ENCODE data around the gene LILRA2.
"Not testable (repeated sequence)": the region's sequence is repeated elsewhere in the genome, so short reads cannot be mapped to it uniquely, and the experiment has no call there.

The LILRA2 gene

DNA sequence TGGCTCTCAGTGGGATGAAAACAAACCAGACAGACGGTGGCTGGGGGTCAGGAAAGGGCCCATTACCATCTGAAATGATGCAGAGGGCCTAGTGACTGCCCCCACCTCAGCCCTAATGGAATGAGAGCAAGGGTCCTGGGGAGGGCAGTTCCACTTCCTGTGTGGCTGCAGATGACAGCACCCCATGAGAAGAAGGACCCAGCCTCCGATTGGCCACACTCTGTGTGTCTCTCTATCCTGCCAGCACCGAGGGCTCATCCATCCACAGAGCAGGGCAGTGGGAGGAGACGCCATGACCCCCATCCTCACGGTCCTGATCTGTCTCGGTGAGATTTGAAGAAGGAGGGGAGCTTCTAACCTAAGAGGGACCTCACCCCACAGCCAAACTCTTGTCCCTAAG, 57.2 kb downstream of the LILRA2 start:
- TF ChIP-seq, protein P1, sequence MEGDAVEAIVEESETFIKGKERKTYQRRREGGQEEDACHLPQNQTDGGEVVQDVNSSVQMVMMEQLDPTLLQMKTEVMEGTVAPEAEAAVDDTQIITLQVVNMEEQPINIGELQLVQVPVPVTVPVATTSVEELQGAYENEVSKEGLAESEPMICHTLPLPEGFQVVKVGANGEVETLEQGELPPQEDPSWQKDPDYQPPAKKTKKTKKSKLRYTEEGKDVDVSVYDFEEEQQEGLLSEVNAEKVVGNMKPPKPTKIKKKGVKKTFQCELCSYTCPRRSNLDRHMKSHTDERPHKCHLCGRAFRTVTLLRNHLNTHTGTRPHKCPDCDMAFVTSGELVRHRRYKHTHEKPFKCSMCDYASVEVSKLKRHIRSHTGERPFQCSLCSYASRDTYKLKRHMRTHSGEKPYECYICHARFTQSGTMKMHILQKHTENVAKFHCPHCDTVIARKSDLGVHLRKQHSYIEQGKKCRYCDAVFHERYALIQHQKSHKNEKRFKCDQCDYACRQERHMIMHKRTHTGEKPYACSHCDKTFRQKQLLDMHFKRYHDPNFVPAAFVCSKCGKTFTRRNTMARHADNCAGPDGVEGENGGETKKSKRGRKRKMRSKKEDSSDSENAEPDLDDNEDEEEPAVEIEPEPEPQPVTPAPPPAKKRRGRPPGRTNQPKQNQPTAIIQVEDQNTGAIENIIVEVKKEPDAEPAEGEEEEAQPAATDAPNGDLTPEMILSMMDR (conservative IDR thresholded peaks at IDR 0.05; ENCODE audit: low read depth, low read length): no peak
- no peak for DNase-seq (ENCODE audit: low read depth)

DNA sequence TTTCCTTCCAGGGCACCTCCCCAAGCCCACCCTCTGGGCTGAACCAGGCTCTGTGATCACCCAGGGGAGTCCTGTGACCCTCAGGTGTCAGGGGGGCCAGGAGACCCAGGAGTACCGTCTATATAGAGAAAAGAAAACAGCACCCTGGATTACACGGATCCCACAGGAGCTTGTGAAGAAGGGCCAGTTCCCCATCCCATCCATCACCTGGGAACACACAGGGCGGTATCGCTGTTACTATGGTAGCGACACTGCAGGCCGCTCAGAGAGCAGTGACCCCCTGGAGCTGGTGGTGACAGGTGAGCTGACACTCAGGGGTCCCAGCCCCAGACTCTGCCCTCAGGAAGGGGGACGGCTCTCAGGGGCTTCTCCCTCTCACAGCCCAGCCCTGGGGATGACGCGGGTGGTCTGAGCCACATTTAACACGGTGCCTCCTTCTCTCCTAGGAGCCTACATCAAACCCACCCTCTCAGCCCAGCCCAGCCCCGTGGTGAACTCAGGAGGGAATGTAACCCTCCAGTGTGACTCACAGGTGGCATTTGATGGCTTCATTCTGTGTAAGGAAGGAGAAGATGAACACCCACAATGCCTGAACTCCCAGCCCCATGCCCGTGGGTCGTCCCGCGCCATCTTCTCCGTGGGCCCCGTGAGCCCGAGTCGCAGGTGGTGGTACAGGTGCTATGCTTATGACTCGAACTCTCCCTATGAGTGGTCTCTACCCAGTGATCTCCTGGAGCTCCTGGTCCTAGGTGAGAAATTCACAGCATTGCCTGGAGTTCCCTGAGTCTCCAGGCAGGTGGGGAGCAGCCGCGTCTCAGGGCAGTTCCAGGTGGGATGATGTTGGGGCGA, 58.1 kb downstream of the LILRA2 start:
- not testable (repeated sequence) for DNase-seq (ENCODE audit: low read depth); H3K4me3 ChIP-seq (ENCODE audit: low read depth, low read length)

More for the DNA sequence above, 57.2 kb downstream of the LILRA2 start:
- no peak overlapping the region for H3K4me3 ChIP-seq (ENCODE audit: low read depth, low read length)

DNA sequence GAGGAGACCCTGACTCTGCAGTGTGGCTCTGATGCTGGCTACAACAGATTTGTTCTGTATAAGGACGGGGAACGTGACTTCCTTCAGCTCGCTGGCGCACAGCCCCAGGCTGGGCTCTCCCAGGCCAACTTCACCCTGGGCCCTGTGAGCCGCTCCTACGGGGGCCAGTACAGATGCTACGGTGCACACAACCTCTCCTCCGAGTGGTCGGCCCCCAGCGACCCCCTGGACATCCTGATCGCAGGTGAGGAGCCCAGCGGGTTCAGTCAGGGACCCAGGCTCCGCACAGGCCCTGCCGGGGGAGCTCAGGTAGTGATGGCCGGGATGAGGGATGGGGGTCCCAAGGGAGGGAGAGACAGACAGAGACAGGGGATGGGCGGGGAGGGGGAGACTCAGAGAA, 58.9 kb downstream of the LILRA2 start:
- H3K4me3 ChIP-seq (ENCODE audit: low read depth, low read length); DNase-seq (ENCODE audit: low read depth): not testable (repeated sequence)

DNA sequence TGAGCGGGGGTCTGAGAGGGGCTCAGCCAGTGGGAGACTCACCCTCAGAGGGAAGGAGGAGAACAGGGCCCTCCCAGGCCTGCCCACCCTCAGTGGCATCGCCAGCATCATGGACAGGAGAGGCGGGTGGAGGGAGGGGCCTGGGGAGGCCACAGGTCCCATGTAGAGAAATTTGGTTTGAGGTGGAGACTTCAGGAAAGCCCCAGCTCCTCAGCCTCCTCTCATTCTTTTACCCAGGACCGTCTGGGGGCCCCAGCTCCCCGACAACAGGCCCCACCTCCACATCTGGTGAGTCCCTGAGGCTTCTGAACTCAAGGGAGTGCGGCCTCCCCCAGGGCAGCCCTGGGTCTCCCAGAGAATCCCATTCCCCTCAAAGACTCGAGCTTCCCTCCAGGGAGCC, 59.8 kb downstream of the LILRA2 start:
- H3K4me3 ChIP-seq (ENCODE audit: low read depth, low read length): no peak overlapping the region
- no peak for DNase-seq (ENCODE audit: low read depth)
- TF ChIP-seq, protein P1 (conservative IDR thresholded peaks at IDR 0.05; ENCODE audit: low read depth, low read length): no peak

DNA sequence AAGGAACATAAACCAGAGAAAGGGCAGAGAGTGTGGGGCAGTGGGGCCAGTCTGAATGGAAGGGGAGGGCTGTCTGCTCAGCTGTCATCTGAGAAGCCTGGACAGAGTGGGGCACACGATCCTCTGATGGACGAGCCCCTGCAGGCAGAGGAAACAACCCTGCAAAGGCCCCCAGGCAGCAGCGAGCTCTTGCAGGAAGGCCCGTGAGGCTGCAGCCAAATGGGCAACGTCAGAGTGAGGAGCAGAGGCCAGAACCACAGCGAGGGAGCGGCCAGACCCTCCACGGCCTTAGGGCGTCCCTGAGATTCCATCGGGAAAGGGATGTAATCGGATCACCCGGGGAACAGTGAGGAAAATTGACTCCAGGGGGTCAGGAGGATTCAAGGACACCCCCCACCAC, 62.5 kb downstream of the LILRA2 start:
- not testable (repeated sequence) for H3K4me3 ChIP-seq (ENCODE audit: low read depth, low read length); DNase-seq (ENCODE audit: low read depth)

DNA sequence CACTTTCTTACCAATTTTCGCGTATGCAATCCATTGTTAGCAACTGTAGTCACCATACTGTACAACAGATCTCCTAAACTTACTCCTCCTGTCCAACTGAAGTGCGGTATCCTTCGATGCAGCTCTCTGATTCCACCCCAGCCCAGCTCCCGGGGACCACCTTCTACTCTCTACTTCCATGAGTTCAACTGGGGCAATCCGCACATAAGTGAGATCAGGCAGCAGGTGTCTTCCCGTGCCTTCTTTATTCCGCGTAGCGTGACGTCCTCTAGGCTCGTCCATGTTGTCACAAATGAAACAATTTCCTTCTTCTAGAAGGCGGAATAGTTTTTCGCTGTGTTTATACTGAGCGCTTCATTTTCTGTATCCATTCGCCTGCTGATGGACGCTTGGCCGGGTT, 65.1 kb downstream of the LILRA2 start:
- H3K4me3 ChIP-seq (ENCODE audit: low read depth, low read length): no peak overlapping the region
- DNase-seq (ENCODE audit: low read depth): no peak
- TF ChIP-seq, protein P1 (conservative IDR thresholded peaks at IDR 0.05; ENCODE audit: low read depth, low read length): no peak
